ENCODE data around the gene ADH4.

Gene ADH4

DNA sequence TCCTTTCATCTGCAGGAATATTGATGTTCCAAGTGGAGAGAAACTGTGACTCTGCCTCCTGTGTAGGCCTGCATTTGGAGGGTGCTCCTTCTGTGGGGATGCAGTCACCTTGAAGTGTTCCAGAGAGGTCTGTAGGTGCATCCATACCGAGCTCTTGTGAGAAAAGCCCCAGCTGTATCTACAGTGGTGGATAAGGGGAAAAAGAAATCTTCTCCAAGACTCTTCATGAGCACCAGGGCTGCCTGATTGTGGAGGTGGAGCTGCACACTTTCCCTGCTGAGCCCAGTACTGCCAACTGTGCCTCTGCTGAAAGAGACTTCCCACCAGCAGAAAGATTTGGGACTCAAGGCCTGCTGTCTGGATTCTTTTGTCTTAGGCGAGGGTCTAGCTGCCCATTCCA, 35.1 kb upstream of the ADH4 start:
- no peak for DNase-seq (ENCODE audit: low spot score)
- TF ChIP-seq, protein P1, sequence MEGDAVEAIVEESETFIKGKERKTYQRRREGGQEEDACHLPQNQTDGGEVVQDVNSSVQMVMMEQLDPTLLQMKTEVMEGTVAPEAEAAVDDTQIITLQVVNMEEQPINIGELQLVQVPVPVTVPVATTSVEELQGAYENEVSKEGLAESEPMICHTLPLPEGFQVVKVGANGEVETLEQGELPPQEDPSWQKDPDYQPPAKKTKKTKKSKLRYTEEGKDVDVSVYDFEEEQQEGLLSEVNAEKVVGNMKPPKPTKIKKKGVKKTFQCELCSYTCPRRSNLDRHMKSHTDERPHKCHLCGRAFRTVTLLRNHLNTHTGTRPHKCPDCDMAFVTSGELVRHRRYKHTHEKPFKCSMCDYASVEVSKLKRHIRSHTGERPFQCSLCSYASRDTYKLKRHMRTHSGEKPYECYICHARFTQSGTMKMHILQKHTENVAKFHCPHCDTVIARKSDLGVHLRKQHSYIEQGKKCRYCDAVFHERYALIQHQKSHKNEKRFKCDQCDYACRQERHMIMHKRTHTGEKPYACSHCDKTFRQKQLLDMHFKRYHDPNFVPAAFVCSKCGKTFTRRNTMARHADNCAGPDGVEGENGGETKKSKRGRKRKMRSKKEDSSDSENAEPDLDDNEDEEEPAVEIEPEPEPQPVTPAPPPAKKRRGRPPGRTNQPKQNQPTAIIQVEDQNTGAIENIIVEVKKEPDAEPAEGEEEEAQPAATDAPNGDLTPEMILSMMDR (IDR thresholded peaks at IDR 0.05; ENCODE audit: extremely low read depth, insufficient read depth, missing control alignments), result no peak
- in situ Hi-C loops (cut with MboI; ENCODE audit: low pct_unique_long_range_greater_than_20kb, low sequenced_read_pairs, unreplicated experiment), result no loop called here

DNA sequence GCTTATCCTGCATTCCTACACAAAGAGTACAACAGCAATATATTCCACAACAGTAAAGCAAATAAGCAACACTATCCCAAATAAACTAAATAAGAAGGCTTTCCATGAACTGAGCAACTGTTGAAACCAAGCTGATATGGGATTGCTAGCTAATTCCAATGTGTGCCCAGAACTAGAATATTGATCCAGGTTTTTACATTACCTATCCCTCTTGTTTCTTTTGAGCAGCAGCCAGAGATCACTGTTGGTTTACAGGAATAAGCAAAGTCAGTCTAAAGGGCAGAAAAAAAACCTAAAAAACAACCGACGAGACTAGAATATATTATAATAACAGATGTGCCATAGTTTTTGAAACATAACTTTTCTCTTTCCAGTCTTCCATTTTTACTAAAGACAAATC, 22.4 kb upstream of the ADH4 start:
- in situ Hi-C loops (cut with MboI; ENCODE audit: low pct_unique_long_range_greater_than_20kb, low sequenced_read_pairs, unreplicated experiment), result no loop called here
- no peak for DNase-seq (ENCODE audit: low spot score)
- TF ChIP-seq, protein P1 (IDR thresholded peaks at IDR 0.05; ENCODE audit: extremely low read depth, insufficient read depth, missing control alignments), result no peak

DNA sequence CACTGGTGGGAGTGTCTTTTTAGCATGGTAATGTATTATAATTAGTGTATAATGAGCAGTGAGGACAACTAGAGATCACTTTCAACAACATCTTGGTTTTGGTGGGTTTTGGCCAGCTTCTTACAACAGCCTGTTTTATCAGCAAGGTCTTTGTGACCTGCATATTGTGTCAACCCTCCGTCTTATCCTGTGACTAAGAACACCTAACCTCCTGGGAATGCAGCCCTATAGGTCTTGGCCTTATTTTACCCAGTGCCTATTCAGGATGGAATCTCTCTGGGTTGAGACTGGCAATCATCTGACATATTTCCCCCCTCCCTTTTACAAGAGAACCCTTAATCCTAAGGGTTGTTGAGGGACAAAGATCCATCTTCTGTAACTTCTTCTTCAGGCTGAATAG, 21.9 kb upstream of the ADH4 start:
- DNase-seq (ENCODE audit: low spot score), result no peak
- TF ChIP-seq, protein P1 (IDR thresholded peaks at IDR 0.05; ENCODE audit: extremely low read depth, insufficient read depth, missing control alignments), result no peak
- in situ Hi-C loops (cut with MboI; ENCODE audit: low pct_unique_long_range_greater_than_20kb, low sequenced_read_pairs, unreplicated experiment), result no loop called here

DNA sequence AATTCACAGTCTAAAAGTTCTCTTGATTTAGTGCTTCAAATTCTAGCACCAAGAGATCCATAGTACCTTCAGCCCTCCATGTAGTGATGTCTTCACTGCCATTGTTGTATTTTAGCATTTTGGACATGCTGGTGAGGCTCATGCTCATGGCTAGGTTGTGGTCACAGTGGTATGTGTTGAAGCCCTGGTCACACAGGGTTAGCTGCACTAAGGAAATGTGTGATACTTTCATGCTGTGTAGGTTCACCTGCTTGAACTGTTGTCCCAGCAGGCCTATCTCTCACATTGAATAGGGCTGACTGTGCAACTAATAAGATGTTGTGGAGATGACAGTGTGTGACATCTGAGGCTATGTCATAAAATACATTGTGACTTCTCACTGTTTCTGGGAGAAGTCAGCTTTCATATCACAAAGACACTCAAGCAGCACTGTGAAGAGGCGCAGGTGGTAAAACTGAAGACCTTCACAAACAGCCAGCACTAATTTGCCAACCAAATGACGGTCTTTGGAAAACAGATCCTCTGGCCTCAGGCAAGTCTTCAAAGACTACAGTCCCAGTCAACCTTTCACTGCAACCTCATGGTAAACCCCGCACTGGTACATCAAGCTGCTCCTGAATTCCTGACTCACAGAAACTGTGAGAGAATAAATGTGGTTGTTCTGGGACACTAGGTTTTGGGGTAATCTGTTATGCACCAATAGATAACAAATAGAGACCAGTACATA, 17.4 kb upstream of the ADH4 start:
- no peak for DNase-seq (ENCODE audit: low spot score)
- in situ Hi-C loops (cut with MboI; ENCODE audit: low pct_unique_long_range_greater_than_20kb, low sequenced_read_pairs, unreplicated experiment), result no loop called here
- TF ChIP-seq, protein P1 (IDR thresholded peaks at IDR 0.05; ENCODE audit: extremely low read depth, insufficient read depth, missing control alignments), result no peak

DNA sequence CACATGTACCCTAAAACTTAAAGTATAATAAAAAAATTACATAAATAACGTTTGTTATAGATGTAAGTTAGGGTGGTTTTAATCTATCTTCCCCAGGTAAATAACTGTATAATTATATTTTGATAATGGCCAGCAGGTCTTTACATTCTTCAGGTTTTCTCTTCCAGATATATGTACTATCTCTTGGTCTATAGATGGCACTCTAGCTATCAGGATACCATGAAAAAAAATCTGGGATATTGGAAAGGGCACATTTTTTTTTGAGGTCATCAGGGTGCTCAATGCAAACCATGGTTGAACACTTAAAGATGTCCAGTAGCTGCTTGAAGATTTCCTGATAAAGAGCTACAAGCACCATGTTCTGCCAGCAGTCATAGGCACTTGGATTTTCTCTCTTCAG, 15.6 kb upstream of the ADH4 start:
- DNase-seq (ENCODE audit: low spot score), result no peak
- TF ChIP-seq, protein P1 (IDR thresholded peaks at IDR 0.05; ENCODE audit: extremely low read depth, insufficient read depth, missing control alignments), result no peak
- in situ Hi-C loops (cut with MboI; ENCODE audit: low pct_unique_long_range_greater_than_20kb, low sequenced_read_pairs, unreplicated experiment), result no loop called here

DNA sequence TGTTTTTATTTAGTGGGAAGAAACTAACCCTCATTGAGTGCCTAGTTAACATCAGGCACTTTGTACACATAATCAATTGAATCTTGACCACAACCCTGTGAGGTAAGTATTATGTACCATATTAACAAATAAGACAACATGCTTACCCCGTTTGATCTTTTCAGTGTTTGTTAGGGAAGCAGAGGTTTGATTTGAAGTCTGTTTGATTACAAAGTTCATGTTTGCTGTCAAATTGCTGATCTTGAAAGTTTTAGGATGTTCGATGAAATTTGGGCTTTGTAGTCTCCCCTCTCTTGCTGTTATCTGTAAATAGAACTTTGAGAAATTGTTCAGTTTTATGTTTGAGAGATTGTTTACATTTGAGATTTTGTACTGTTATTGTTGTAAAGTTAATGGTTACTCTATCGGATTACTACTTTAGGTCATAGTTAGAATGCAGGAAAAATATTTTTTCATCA, 13.4 kb upstream of the ADH4 start:
- in situ Hi-C loops (cut with MboI; ENCODE audit: low pct_unique_long_range_greater_than_20kb, low sequenced_read_pairs, unreplicated experiment), result no loop called here
- DNase-seq (ENCODE audit: low spot score), result no peak
- TF ChIP-seq, protein P1 (IDR thresholded peaks at IDR 0.05; ENCODE audit: extremely low read depth, insufficient read depth, missing control alignments), result no peak
